SK-N-SH (cell line): ENCODE data around the gene GID4. TPM values are rescaled to one million over a fixed set of nuclear protein-coding genes. Genes with fewer than 3 reads are reported as not detected.

Experiments used
- CTCF ChIA-PET: fragments of 300-600, 350-600 bp; formaldehyde crosslinking; extraction: SDS; loops from one replicate; lab custom pipeline; 2021; lab: Yijun Ruan, JAX
- POLR2A ChIA-PET: fragments of 350-600 bp; sonication (Branson Sonifier 250); formaldehyde crosslinking; extraction: SDS; loops from one replicate; lab custom pipeline; 2020; ENCODE audit warnings: antibody characterized with exemption, inconsistent platforms; lab: Yijun Ruan, JAX
- DNase-seq: peaks from one replicate; pipeline ENCODE4 v3.0.0; 2012
- H2AFZ ChIP-seq: fragments of 200-600 bp; sonication (generic); 2 replicates; pipeline ENCODE4 v1.8.1; 2016; ENCODE audit warnings: antibody characterized with exemption, mild to moderate bottlenecking, low read depth
- H3F3A ChIP-seq: fragments of 200-600 bp; sonication (generic); replicated peaks from 2 replicates; pipeline ENCODE3; 2016; ENCODE audit warnings: antibody characterized with exemption, mild to moderate bottlenecking; ENCODE audit not compliant: insufficient read depth
- H3K27ac ChIP-seq, 2 experiments: fragments of 200-500 bp in 1 of 2; fragments of 200-600 bp in 1 of 2; sonication (Bioruptor generic) in 1 of 2; sonication (generic), shearing (Covaris generic) in 1 of 2; 2 replicates each; pipeline versions ENCODE4 v1.5.1 to v1.6.1; 2014 to 2016; ENCODE audit warnings: low read depth in 2 of 2, inconsistent platforms in 1 of 2, low read length in 1 of 2, mild to moderate bottlenecking in 1 of 2, mixed read lengths in 1 of 2
- H3K27me3 ChIP-seq: fragments of 200-600 bp; sonication (generic), shearing (Covaris generic); 2 replicates; pipeline ENCODE4 v1.6.1; 2016; ENCODE audit warnings: mixed run types; ENCODE audit not compliant: insufficient read depth
- H3K36me3 ChIP-seq, 2 experiments: fragments of 200-500 bp in 1 of 2; fragments of 200-600 bp in 1 of 2; sonication (Bioruptor generic) in 1 of 2; sonication (generic) in 1 of 2; replicated peaks in 1 of 2; 2 replicates each; pipeline versions ENCODE3 to v1.5.1; 2014 to 2016; ENCODE audit warnings: low read length in 1 of 2, mild to moderate bottlenecking in 1 of 2; ENCODE audit not compliant: insufficient read depth in 2 of 2, control insufficient read depth in 1 of 2
- H3K4me1 ChIP-seq, 2 experiments: fragments of 200-500 bp in 1 of 2; fragments of 200-600 bp in 1 of 2; sonication (Bioruptor generic) in 1 of 2; sonication (generic), shearing (Covaris generic) in 1 of 2; 2 replicates each; pipeline versions ENCODE4 v1.5.1 to v1.6.1; 2014 to 2016; ENCODE audit warnings: low read depth in 1 of 2, low read length in 1 of 2, mixed run types in 1 of 2; ENCODE audit not compliant: insufficient read depth in 2 of 2, control insufficient read depth in 1 of 2
- H3K4me2 ChIP-seq: fragments of 200-600 bp; sonication (generic), shearing (Covaris generic); 2 replicates; pipeline ENCODE4 v1.6.1; 2017; ENCODE audit warnings: mixed run types
- H3K4me3 ChIP-seq, 2 experiments: fragments of 200-500 bp in 1 of 2; fragments of 200-600 bp in 1 of 2; sonication (Bioruptor generic) in 1 of 2; sonication (generic), shearing (Covaris generic) in 1 of 2; 2 replicates each; pipeline versions ENCODE4 v1.5.1 to v1.8.1; 2014 to 2016; ENCODE audit warnings: low read depth in 2 of 2, inconsistent platforms in 1 of 2, low read length in 1 of 2, mild to moderate bottlenecking in 1 of 2, mixed read lengths in 1 of 2, moderate library complexity in 1 of 2
- H3K79me2 ChIP-seq: fragments of 200-600 bp; sonication (generic); 2 replicates; pipeline ENCODE4 v1.8.1; 2017; ENCODE audit warnings: mild to moderate bottlenecking; ENCODE audit not compliant: insufficient read depth
- H3K9ac ChIP-seq: fragments of 200-600 bp; sonication (generic); 2 replicates; pipeline ENCODE4 v1.6.1; 2017; ENCODE audit warnings: mixed run types
- H3K9me2 ChIP-seq: fragments of 200-600 bp; sonication (generic); 2 replicates; pipeline ENCODE4 v1.6.1; 2017; ENCODE audit warnings: mixed run types
- H3K9me3 ChIP-seq: fragments of 200-600 bp; sonication (generic); 2 replicates; pipeline ENCODE4 v1.6.1; 2017; ENCODE audit warnings: mixed run types, mild to moderate bottlenecking, moderate library complexity
- H4K20me1 ChIP-seq: fragments of 200-600 bp; sonication (generic); 2 replicates; pipeline ENCODE4 v1.6.1; 2017; ENCODE audit warnings: mild to moderate bottlenecking, mixed run types; ENCODE audit not compliant: insufficient read depth
- CTCF ChIP-seq: fragments of 200-600 bp; sonication (generic); IDR thresholded peaks from 2 replicates; pipeline ENCODE4 v1.6.1; 2017; ENCODE audit warnings: antibody characterized with exemption, mild to moderate bottlenecking, moderate library complexity
- ELF1 ChIP-seq: IDR thresholded peaks from 2 replicates; pipeline ENCODE4 v1.4.0; 2012
- FOSL2 ChIP-seq: IDR thresholded peaks from 2 replicates; pipeline ENCODE4 v1.4.0; 2012; ENCODE audit warnings: low read depth, mild to moderate bottlenecking, moderate library complexity, borderline replicate concordance
- FOXJ3 ChIP-seq: sonication (generic); formaldehyde crosslinking; IDR thresholded peaks from 2 replicates; pipeline ENCODE4 v1.5.1; 2020; ENCODE audit warnings: mild to moderate bottlenecking, missing genetic modification reagents
- GABPA ChIP-seq: IDR thresholded peaks from 2 replicates; pipeline ENCODE4 v1.4.0; 2012; ENCODE audit warnings: low read depth, mild to moderate bottlenecking
- IRF3 ChIP-seq: fragments of 150-350 bp; IDR thresholded peaks from 2 replicates; pipeline ENCODE4 v1.6.1; 2016; ENCODE audit warnings: mild to moderate bottlenecking, low read depth, low read length
- JUND ChIP-seq: IDR thresholded peaks from 2 replicates; pipeline ENCODE4 v1.4.0; 2012
- MAX ChIP-seq: IDR thresholded peaks from 2 replicates; pipeline ENCODE4 v1.4.0; 2012; ENCODE audit warnings: low read depth
- NFIC ChIP-seq: IDR thresholded peaks from 2 replicates; pipeline ENCODE4 v1.4.0; 2012; ENCODE audit warnings: borderline replicate concordance
- NRF1 ChIP-seq: IDR thresholded peaks from 2 replicates; pipeline ENCODE4 v1.6.1; 2012; ENCODE audit warnings: low read depth, mild to moderate bottlenecking, low read length
- PBX3 ChIP-seq: IDR thresholded peaks from 2 replicates; pipeline ENCODE4; 2012
- POLR2AphosphoS5 ChIP-seq: IDR thresholded peaks from 2 replicates; pipeline ENCODE4 v1.6.1; 2012; ENCODE audit warnings: low read depth, low read length
- RCOR1 ChIP-seq: fragments of 150-350 bp; IDR thresholded peaks from 2 replicates; pipeline ENCODE4 v1.6.1; 2017; ENCODE audit warnings: antibody characterized with exemption, low read length
- REST ChIP-seq: IDR thresholded peaks from 2 replicates; pipeline ENCODE4 v1.6.1; 2012; ENCODE audit warnings: mild to moderate bottlenecking, low read depth, low read length, moderate library complexity
- RFX5 ChIP-seq: IDR thresholded peaks from 2 replicates; pipeline ENCODE4 v1.6.1; 2012; ENCODE audit warnings: mild to moderate bottlenecking, improper control_type of control experiment, low read length
- RXRA ChIP-seq: IDR thresholded peaks from 2 replicates; pipeline ENCODE4 v1.4.0; 2012; ENCODE audit warnings: low read depth, mild to moderate bottlenecking, borderline replicate concordance
- SIN3A ChIP-seq: IDR thresholded peaks from 2 replicates; pipeline ENCODE4 v1.6.1; 2012; ENCODE audit warnings: low read depth, mild to moderate bottlenecking, low read length, moderate library complexity, borderline replicate concordance
- TAF1 ChIP-seq: IDR thresholded peaks from 2 replicates; pipeline ENCODE4 v1.6.1; 2012; ENCODE audit warnings: low read depth, mild to moderate bottlenecking, low read length, moderate library complexity, borderline replicate concordance
- TCF12 ChIP-seq: IDR thresholded peaks from 2 replicates; pipeline ENCODE4 v1.4.0; 2012
- USF2 ChIP-seq: fragments of 150-350 bp; IDR thresholded peaks from 2 replicates; pipeline ENCODE4 v1.6.1; 2017; ENCODE audit warnings: antibody characterized with exemption, low read length, low read depth, borderline replicate concordance
- ZBTB33 ChIP-seq: IDR thresholded peaks from 2 replicates; pipeline ENCODE4 v1.4.0; 2012; ENCODE audit warnings: low read depth, borderline replicate concordance
- WGBS: methylation state at CpG from one replicate; pipeline ENCODE4 v1.1.6; 2017; ENCODE audit warnings: low lambda C conversion rate; 5-methylcytosine and 5-hydroxymethylcytosine counted together
- polyA plus RNA-seq, 3 experiments: library from polyadenylated mRNA; depleted of rRNA; stranded (reverse); fragments of >200 nt; gene quantifications; 2 replicates each; pipeline ENCODE4 v1.2.3, GENCODE V29; 2012

Gene GID4
- 4.3 and 4.4 TPM in 2 replicates for polyA plus RNA-seq (2012; rRNA removed)
- 5.3 and 5.8 TPM in 2 replicates for polyA plus RNA-seq (2012; cell fraction: cytosol; rRNA removed)
- 3.6 and 4.5 TPM in 2 replicates for polyA plus RNA-seq (2012; cell fraction: nucleus; rRNA removed)

GRCh38 chr17:18038861-18039534, at the start of gene GID4, which contains the start of gene ATPAF2:
Gene GID4, plus strand, starts transcription at chr17:18039408. Its CDS starts 57 bp downstream, at chr17:18039465.
Gene ATPAF2, minus strand, starts transcription at chr17:18039168. Its CDS starts 155 bp downstream, at chr17:18039013.
- POLR2A ChIA-PET = no interaction called here
- Histone ChIP-seq H3K79me2 (peaks cover 58% of the 10 kb centered on the region), H3K9me3 (no peaks in the 10 kb centered on the region), H3K9me2 (no peaks in the 10 kb centered on the region), H3K27ac (peak within 1 kb of the TSS; percentile 36 to 83; a peak in 3 of 4 replicates), H4K20me1 (peaks cover 4% of the 10 kb centered on the region; the same call in 1 of the 2 replicates), H3F3A (peaks cover 7% of the 10 kb centered on the region), H3K4me1 (peaks cover 0 to 27% of the 10 kb centered on the region in 2 experiments; a peak in 2 of 4 replicates), H3K9ac (peak within 1 kb of the TSS; percentile 84), H3K4me2 (peak within 1 kb of the TSS; percentile 94), H3K4me3 (peak within 1 kb of the TSS; percentile 82 to 83), H3K36me3 (no peaks in the 10 kb centered on the region), H2AFZ (peak within 1 kb of the TSS; percentile 91), H3K27me3 (no peaks in the 10 kb centered on the region)
- WGBS = under 1% methylated on average over 41 of the region's 67 CpGs
- DNase-seq = peak; percentile 99
- CTCF ChIA-PET = interaction anchor here (0.8 to 2.9 kb wide), 5 partner anchors 17 to 148 kb away, joined by 3 to 11 read pairs (median 6); no protein-coding TSS in a partner anchor
- TF ChIP-seq RXRA = no peak
- no peak; the same call in 1 of the 2 replicates for TF ChIP-seq TAF1
- TF ChIP-seq IRF3 = peak; percentile 88
- no peak for TF ChIP-seq FOSL2
- peak; percentile 53; the same call in 1 of the 2 replicates for TF ChIP-seq FOXJ3
- TF ChIP-seq RFX5 = no peak
- peak; percentile 81; the same call in 1 of the 2 replicates for TF ChIP-seq SIN3A
- peak; percentile 43 for TF ChIP-seq ELF1
- TF ChIP-seq TCF12 = no peak
- TF ChIP-seq GABPA = peak; percentile 40
- peak; percentile 81 for TF ChIP-seq NRF1
- no peak for TF ChIP-seq NFIC
- TF ChIP-seq JUND = no peak
- no peak for TF ChIP-seq ZBTB33
- peak; percentile 84 for TF ChIP-seq MAX
- peak; percentile 92 for TF ChIP-seq USF2
- peak; percentile 19; the same call in 1 of the 2 replicates for TF ChIP-seq RCOR1
- TF ChIP-seq POLR2AphosphoS5 = 0 out of 2 replicates have a peak, but pooled peaks have one; percentile 35
- TF ChIP-seq REST = no peak
- TF ChIP-seq CTCF = peak; percentile 22; the same call in 1 of the 2 replicates
- TF ChIP-seq PBX3 = peak; percentile 95
